ENCODE measurements around the gene KCTD5. TPM values are rescaled to one million over a fixed set of nuclear protein-coding genes. Genes with fewer than 3 reads are reported as not detected.
"Not testable (repeated sequence)": the region's sequence is repeated elsewhere in the genome, so short reads cannot be mapped to it uniquely, and the experiment has no call there.

KCTD5 gene
- 25.2 and 27.6 TPM in 2 replicates for total RNA-seq

GRCh38 chr16:2682209-2683021, at the start of gene KCTD5:
TSS of gene KCTD5 (plus strand) at chr16:2682523. CDS start at chr16:2682549, 26 bp downstream.
- DNase-seq: peak; percentile 97

GRCh38 chr16:2639071-2639721, 43.1 kb upstream of the KCTD5 start:
- DNase-seq: not testable (repeated sequence)

- not testable (repeated sequence) for DNase-seq
Measured at GRCh38 chr16:2639722-2640072, 42.6 kb upstream of the KCTD5 start.

GRCh38 chr16:2642561-2642960, 39.8 kb upstream of the KCTD5 start:
- not testable (repeated sequence) for DNase-seq

GRCh38 chr16:2644754-2645453, 37.4 kb upstream of the KCTD5 start:
- not testable (repeated sequence) for DNase-seq

GRCh38 chr16:2651268-2651871, 31.0 kb upstream of the KCTD5 start:
- DNase-seq: not testable (repeated sequence)

GRCh38 chr16:2653915-2654314, 28.4 kb upstream of the KCTD5 start:
- DNase-seq: not testable (repeated sequence)

- not testable (repeated sequence) for DNase-seq
Measured at GRCh38 chr16:2654949-2655348, 27.4 kb upstream of the KCTD5 start.

- DNase-seq: no peak
Measured at GRCh38 chr16:2656985-2657384, 25.3 kb upstream of the KCTD5 start.

- DNase-seq: not testable (repeated sequence)
Measured at GRCh38 chr16:2657803-2658202, 24.5 kb upstream of the KCTD5 start.

GRCh38 chr16:2659560-2659959, 22.8 kb upstream of the KCTD5 start:
- not testable (repeated sequence) for DNase-seq

- DNase-seq: not testable (repeated sequence)
Measured at GRCh38 chr16:2660014-2660662, 22.2 kb upstream of the KCTD5 start.

- DNase-seq: not testable (repeated sequence)
Measured at GRCh38 chr16:2660755-2661373, 21.5 kb upstream of the KCTD5 start.

GRCh38 chr16:2663553-2664546, 18.5 kb upstream of the KCTD5 start:
- DNase-seq: peak; percentile 49

- DNase-seq: no peak
Measured at GRCh38 chr16:2664574-2664982, 17.7 kb upstream of the KCTD5 start.

GRCh38 chr16:2666671-2667070, 15.7 kb upstream of the KCTD5 start:
- DNase-seq: not testable (repeated sequence)

GRCh38 chr16:2669587-2669986, 12.7 kb upstream of the KCTD5 start:
- DNase-seq: not testable (repeated sequence)

- peak; percentile 66 for DNase-seq
Measured at GRCh38 chr16:2670017-2670416, 12.3 kb upstream of the KCTD5 start.

- DNase-seq: peak; percentile 35
Measured at GRCh38 chr16:2671193-2671592, 11.1 kb upstream of the KCTD5 start.

- no peak for DNase-seq
Measured at GRCh38 chr16:2671741-2672140, 10.6 kb upstream of the KCTD5 start.
